NCI-H82 treated with DMSO at 0.1 percent for 48 hours (cell line): Measurements from ENCODE around the gene HRH1.
A peak's percentile ranks its signal among the peaks of the same experiment; 100 is the strongest.
"Not testable (repeated sequence)": the region's sequence is repeated elsewhere in the genome, so short reads cannot be mapped to it uniquely, and the experiment has no call there.

Source experiments
- DNase-seq: peaks from one replicate; lab custom pipeline; 2025; ENCODE audit not compliant: unreplicated experiment; lab: John Stamatoyannopoulos, UW

HRH1 gene

GRCh38 chr3:11238880-11239279 is 84.6 kb downstream of the HRH1 start:
- no peak for DNase-seq

- no peak for DNase-seq
Measured at GRCh38 chr3:11239796-11240195, 85.5 kb downstream of the HRH1 start.

- DNase-seq: no peak
Measured at GRCh38 chr3:11240496-11240895, 86.2 kb downstream of the HRH1 start.

- DNase-seq: no peak
Measured at GRCh38 chr3:11244121-11244677, 89.9 kb downstream of the HRH1 start.

GRCh38 chr3:11245276-11245675 is 91.0 kb downstream of the HRH1 start:
- DNase-seq: no peak

GRCh38 chr3:11245827-11246662 is 91.8 kb downstream of the HRH1 start:
- DNase-seq: no peak

GRCh38 chr3:11246663-11246970 is 92.3 kb downstream of the HRH1 start:
- DNase-seq: no peak

- no peak for DNase-seq
Measured at GRCh38 chr3:11247362-11247761, 93.1 kb downstream of the HRH1 start.

- no peak for DNase-seq
Measured at GRCh38 chr3:11248596-11248995, 94.3 kb downstream of the HRH1 start.

GRCh38 chr3:11250902-11251806 is 96.9 kb downstream of the HRH1 start:
- no peak for DNase-seq

- no peak for DNase-seq
Measured at GRCh38 chr3:11251807-11252176, 97.5 kb downstream of the HRH1 start.

GRCh38 chr3:11254876-11255275 is 100.6 kb downstream of the HRH1 start:
- no peak for DNase-seq

GRCh38 chr3:11255537-11255936 is 101.2 kb downstream of the HRH1 start:
- DNase-seq: not testable (repeated sequence)

- DNase-seq: no peak
Measured at GRCh38 chr3:11258958-11259357, 104.7 kb downstream of the HRH1 start.

GRCh38 chr3:11260460-11260859 is 106.2 kb downstream of the HRH1 start:
- no peak for DNase-seq

- no peak for DNase-seq
Measured at GRCh38 chr3:11269007-11269406, 114.7 kb downstream of the HRH1 start.

GRCh38 chr3:11271986-11272904 is 118.0 kb downstream of the HRH1 start, which contains the start of gene ATG7:
Gene ATG7, plus strand, starts transcription at chr3:11272397. Its CDS starts 26,299 bp downstream, at chr3:11298696.
- DNase-seq: peak; percentile 84

- no peak for DNase-seq
Measured at GRCh38 chr3:11272906-11273574, 118.7 kb downstream of the HRH1 start.

GRCh38 chr3:11273891-11274291 is 119.6 kb downstream of the HRH1 start:
- DNase-seq: no peak

- no peak for DNase-seq
Measured at GRCh38 chr3:11274566-11275142, 120.4 kb downstream of the HRH1 start.
